GM12878 (cell line): ENCODE results near the gene TBXA2R. TPM values are rescaled to one million over a fixed set of nuclear protein-coding genes. Genes with fewer than 3 reads are reported as not detected.

Experiments
- ATAC-seq: fragments of 200-7000 bp; cut with Tn5 transposase; 3 replicates; pipeline ENCODE4 v1.9.1; 2020; ENCODE audit warnings: mild to moderate bottlenecking, moderate library complexity
- BruUV-seq: library from RNA; stranded (reverse); fragments of 400-500 nt; replicated peaks from 2 replicates; lab custom pipeline; 2021; lab: Mats Ljungman, UMichigan
- CTCF ChIA-PET: fragments of 300-600 bp; sonication (Branson Sonifier 250); formaldehyde crosslinking; extraction: SDS; loops from one replicate; lab custom pipeline; 2021; ENCODE audit warnings: inconsistent platforms; lab: Yijun Ruan, JAX
- POLR2A ChIA-PET: fragments of 350-600 bp; formaldehyde crosslinking; extraction: SDS; loops from one replicate; lab custom pipeline; 2021; ENCODE audit warnings: inconsistent platforms; lab: Charles Lee
- RAD21 ChIA-PET: fragments of 300-600 bp; sonication (Branson Sonifier 250); formaldehyde crosslinking; loops from one replicate; lab custom pipeline; 2023; ENCODE audit warnings: antibody characterized with exemption; ENCODE audit not compliant: unreplicated experiment; lab: Charles Lee
- SMC1A ChIA-PET: fragments of 300-600 bp; sonication (Branson Sonifier 250); formaldehyde crosslinking; loops from one replicate; lab custom pipeline; 2023; ENCODE audit not compliant: unreplicated experiment, uncharacterized antibody; lab: Charles Lee
- DNase-seq: peaks from one replicate; pipeline ENCODE4 v3.0.0-alpha.2; 2011; ENCODE audit warnings: low read depth, low spot score
- FAIRE-seq: peaks from 3 replicates; lab custom pipeline; 2011; peaks lifted over from hg19 to GRCh38; lab: Jason Lieb, UNC
- H2AFZ ChIP-seq: 2 replicates; pipeline ENCODE4 v1.6.0; 2011; ENCODE audit warnings: low read depth, low read length, control low read depth; ENCODE audit not compliant: control insufficient read depth
- H3K27ac ChIP-seq: 2 replicates; pipeline ENCODE4 v1.5.1; 2011; ENCODE audit warnings: control low read depth; ENCODE audit not compliant: control insufficient read depth, insufficient read depth
- H3K27me3 ChIP-seq, 2 experiments: replicated peaks in 1 of 2; 2 replicates each; pipeline versions ENCODE4 v1.6.0 to v1.6.1; 2011; ENCODE audit warnings: low read length in 1 of 2; ENCODE audit not compliant: control insufficient read depth in 2 of 2, insufficient read depth in 2 of 2
- H3K36me3 ChIP-seq, 2 experiments: 2 replicates each; pipeline ENCODE4 v1.5.1; 2011; ENCODE audit warnings: low read length in 1 of 2; ENCODE audit not compliant: control insufficient read depth in 2 of 2, insufficient read depth in 2 of 2
- H3K4me1 ChIP-seq: 2 replicates; pipeline ENCODE4 v1.6.1; 2011; ENCODE audit warnings: mild to moderate bottlenecking, low read length, moderate library complexity, mixed read lengths; ENCODE audit not compliant: control insufficient read depth, insufficient read depth
- H3K4me2 ChIP-seq: 2 replicates; pipeline ENCODE4 v1.6.0; 2011; ENCODE audit warnings: control low read depth; ENCODE audit not compliant: control insufficient read depth, insufficient read depth
- H3K4me3 ChIP-seq: fragments of 200-600 bp; sonication (generic); 2 replicates; pipeline ENCODE4 v1.5.1; 2016
- H3K79me2 ChIP-seq: 2 replicates; pipeline ENCODE4 v1.6.0; 2011; ENCODE audit warnings: low read length; ENCODE audit not compliant: control insufficient read depth, insufficient read depth
- H3K9ac ChIP-seq: 2 replicates; pipeline ENCODE4 v1.8.0; 2011; ENCODE audit warnings: low read length, control low read depth, mixed read lengths; ENCODE audit not compliant: control insufficient read depth, insufficient read depth
- H3K9me3 ChIP-seq: replicated peaks from 3 replicates; pipeline ENCODE4 v1.5.1; 2011; ENCODE audit warnings: mild to moderate bottlenecking, low read length; ENCODE audit not compliant: control insufficient read depth, insufficient read depth
- H4K20me1 ChIP-seq: 2 replicates; pipeline ENCODE4 v1.6.0; 2011; ENCODE audit not compliant: control insufficient read depth, insufficient read depth
- CEBPB ChIP-seq, 2 experiments: fragments of 150-350 bp in 1 of 2; IDR thresholded peaks; 2 replicates each; pipeline ENCODE4 v1.6.1; 2012 to 2014; ENCODE audit warnings: low read depth in 2 of 2, low read length in 2 of 2, borderline replicate concordance in 1 of 2, inconsistent platforms in 1 of 2
- FOS ChIP-seq: IDR thresholded peaks from 3 replicates; pipeline ENCODE4 v1.6.1; 2011; ENCODE audit warnings: borderline replicate concordance; ENCODE audit not compliant: insufficient read length; ENCODE audit errors: extremely low read depth
- IKZF2 ChIP-seq, 2 experiments: fragments of 450-650 bp; IDR thresholded peaks; 2 replicates each; pipeline ENCODE4 v1.6.1; 2017; ENCODE audit warnings: mild to moderate bottlenecking in 2 of 2, moderate library complexity in 2 of 2
- IRF4 ChIP-seq: IDR thresholded peaks from 2 replicates; pipeline ENCODE4 v1.6.1; 2011; ENCODE audit warnings: low read depth, low read length
- LARP7 ChIP-seq: fragments of 450-650 bp; IDR thresholded peaks from 2 replicates; pipeline ENCODE4 v1.6.1; 2017; ENCODE audit warnings: mild to moderate bottlenecking
- MEF2A ChIP-seq: IDR thresholded peaks from 2 replicates; pipeline ENCODE4 v1.6.1; 2011; ENCODE audit warnings: low read depth, mild to moderate bottlenecking, low read length, moderate library complexity; ENCODE audit not compliant: insufficient read depth
- POLR2AphosphoS2 ChIP-seq: IDR thresholded peaks from 2 replicates; pipeline ENCODE4 v1.6.1; 2011; ENCODE audit warnings: low read depth, mild to moderate bottlenecking, low read length, improper control_type of control experiment, moderate library complexity
- POU2F2 ChIP-seq: IDR thresholded peaks from 3 replicates; pipeline ENCODE4 v1.6.1; 2011; ENCODE audit warnings: low read depth, mild to moderate bottlenecking, low read length, borderline replicate concordance
- SUZ12 ChIP-seq: fragments of 200-600 bp; sonication (generic); IDR thresholded peaks from one replicate; pipeline ENCODE4 v1.6.1; 2018; ENCODE audit warnings: antibody characterized with exemption, mild to moderate bottlenecking; ENCODE audit not compliant: unreplicated experiment
- TCF12 ChIP-seq: IDR thresholded peaks from 2 replicates; pipeline ENCODE4 v1.6.1; 2011; ENCODE audit warnings: low read depth, mild to moderate bottlenecking, low read length
- ZNF274 ChIP-seq: IDR thresholded peaks from one replicate; pipeline ENCODE4 v1.8.0; 2011; ENCODE audit not compliant: insufficient read length, insufficient read depth
- ZNF622 ChIP-seq: fragments of 450-650 bp; IDR thresholded peaks from 2 replicates; pipeline ENCODE4 v1.6.1; 2017; ENCODE audit warnings: mild to moderate bottlenecking, inconsistent platforms
- WGBS: methylation state at CpG from one replicate; pipeline ENCODE4 v1.1.6; 2016; ENCODE audit warnings: low lambda C conversion rate; ENCODE audit not compliant: insufficient replicate concordance, insufficient coverage; ENCODE audit errors: missing lambda C conversion rate; 5-methylcytosine and 5-hydroxymethylcytosine counted together
- in situ Hi-C: fragments of 300-500 bp; cut with MboI; formaldehyde crosslinking; loops from 9 replicates; pipeline ENCODE4 v1.14.3; 2018; ENCODE audit warnings: mixed read lengths
- intact Hi-C: fragments of 100-400 bp; cut with micrococcal nuclease; formaldehyde crosslinking; loops from one replicate; pipeline ENCODE4 v1.14.2; 2022; ENCODE audit not compliant: unreplicated experiment
- polyA plus RNA-seq, 11 experiments: library from polyadenylated mRNA; depleted of rRNA in 4 of 11; unstranded in 6 of 11; stranded (reverse) in 5 of 11; fragments of >200 nt; fragmentation: Nextera tagmentation in 4 of 11; fragmentation: Illumina TruSeq in 1 of 11; extraction: Ambion mirVana in 4 of 11; extraction: Trizol in 1 of 11; gene quantifications; 1 replicate in 1 of 11; 2 replicates in 10 of 11; pipeline versions ENCODE4 v1.2.1 to v1.2.3, GENCODE V29; 2011 to 2016; ENCODE audit warnings: inconsistent platforms in 2 of 11, missing spikeins in 2 of 11, low read depth in 1 of 11
- total RNA-seq, 4 experiments: library from RNA; depleted of rRNA in 3 of 4; stranded (reverse); fragments of >200 nt in 3 of 4; fragmentation: Illumina TruSeq in 1 of 4; extraction: Trizol in 1 of 4; gene quantifications; 2 replicates each; pipeline versions ENCODE4 v1.2.1 to v1.2.3, GENCODE V29; 2013 to 2021

TBXA2R gene
- total and polyA plus RNA-seq, 10 of the 15 experiments (the other 5 are each of a cell fraction or from before 2014, with no cell fraction given), result 0.03 TPM; not detected in 8

DNA sequence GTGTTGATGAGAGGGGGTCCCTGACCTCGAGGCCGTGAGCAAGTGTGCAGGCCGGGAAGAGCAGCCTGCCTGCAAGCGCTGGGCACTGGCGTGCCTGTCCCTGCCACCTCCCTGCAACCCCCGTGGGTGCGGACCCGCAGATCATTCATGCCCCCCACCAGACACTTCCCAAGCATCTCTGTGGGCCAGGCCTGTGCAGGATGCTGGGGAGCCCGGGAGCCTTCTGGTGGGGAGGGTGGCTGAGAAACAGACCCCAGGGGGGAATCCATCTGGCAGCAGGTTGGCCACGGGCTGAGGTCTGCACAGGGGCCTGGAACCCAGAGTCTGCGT, 38.4 kb upstream of the TBXA2R start:
- POLR2A ChIA-PET, result no interaction called here
- in situ Hi-C loops (no loop called here), intact Hi-C loops (no loop called here)
- no peak overlapping the region for H3K4me2 ChIP-seq
- no peaks in the 10 kb centered on the region; a peak in 1 of 4 replicates for H3K36me3 ChIP-seq
- no peak for ATAC-seq
- TF ChIP-seq POU2F2 (no peak), IRF4 (no peak), ZNF622 (no peak), SUZ12 (no peak), MEF2A (no peak), LARP7 (no peak), CEBPB (IDR thresholded peaks at IDR 0.05; ENCODE audit: borderline replicate concordance in 1 of 2, low read depth in 2 of 2, low read length in 2 of 2) (no peak), POLR2AphosphoS2 (no peak)
- no TSS peak for BruUV-seq
- no peaks in the 10 kb centered on the region for H4K20me1 ChIP-seq
- no peaks in the 10 kb centered on the region for H3K79me2 ChIP-seq
- H2AFZ ChIP-seq, result no peak overlapping the region
- RAD21 ChIA-PET, result no interaction called here
- no peaks in the 10 kb centered on the region for H3K27me3 ChIP-seq
- SMC1A ChIA-PET, result no interaction called here
- no peak for DNase-seq
- H3K27ac ChIP-seq, result no peak overlapping the region
- H3K9ac ChIP-seq, result no peak overlapping the region
- no peaks in the 10 kb centered on the region for H3K9me3 ChIP-seq
- no peak overlapping the region for H3K4me3 ChIP-seq
- no peak for FAIRE-seq
- H3K4me1 ChIP-seq, result no peaks in the 10 kb centered on the region
- CTCF ChIA-PET, result no interaction called here
- WGBS, result 89% methylated on average over 11 of the region's 11 CpGs

DNA sequence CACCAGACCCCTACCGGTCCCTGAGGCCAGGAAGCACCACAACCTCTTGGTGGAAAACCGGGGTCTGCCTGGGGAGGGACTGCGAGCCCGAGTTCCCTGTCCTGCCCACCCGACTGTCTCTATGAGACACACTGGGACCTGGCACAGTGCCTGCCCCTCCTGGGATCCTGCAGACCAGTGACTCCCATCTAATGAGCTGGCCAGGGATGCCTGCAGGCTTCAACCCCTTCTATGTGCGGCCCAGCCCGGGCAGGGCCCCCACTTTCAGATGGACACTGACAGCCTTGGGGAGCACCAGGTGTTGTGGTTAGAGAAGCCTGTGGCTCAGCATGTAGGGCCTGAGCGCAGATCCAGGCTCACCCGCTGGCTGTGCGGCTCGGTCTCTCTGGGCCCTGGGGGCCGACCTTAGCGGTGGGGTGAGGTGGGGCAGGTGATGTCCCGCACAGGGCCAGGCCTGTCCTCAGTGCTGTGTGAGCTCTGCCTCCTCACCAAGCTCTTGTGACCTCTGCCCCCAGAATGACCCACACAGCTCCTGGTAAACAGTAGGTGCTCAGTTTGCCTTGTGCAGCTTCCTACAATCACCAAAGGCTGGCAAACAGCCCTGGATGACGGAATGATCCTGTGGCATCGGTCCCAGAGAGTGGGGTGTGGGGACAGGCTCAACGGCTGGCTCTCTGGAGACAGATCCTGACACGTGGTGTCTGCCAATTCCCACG, 37.8 kb upstream of the TBXA2R start:
- BruUV-seq, result no TSS peak
- no peak for TF ChIP-seq ZNF274
- TF ChIP-seq IKZF2 (IDR thresholded peaks at IDR 0.05), result no peak
- no peak for TF ChIP-seq TCF12
- TF ChIP-seq FOS, result no peak
- Histone ChIP-seq H3K36me3 (no peaks in the 10 kb centered on the region; a peak in 1 of 4 replicates), H3K79me2 (no peaks in the 10 kb centered on the region), H3K4me1 (no peaks in the 10 kb centered on the region), H2AFZ (no peak overlapping the region), H3K4me3 (no peak overlapping the region), H3K4me2 (no peak overlapping the region), H3K9ac (no peak overlapping the region), H4K20me1 (no peaks in the 10 kb centered on the region), H3K27me3 (no peaks in the 10 kb centered on the region), H3K27ac (no peak overlapping the region), H3K9me3 (no peaks in the 10 kb centered on the region)
- no peak for FAIRE-seq
- DNase-seq, result no peak
- in situ Hi-C loops (no loop called here), intact Hi-C loops (no loop called here)
- WGBS, result 86% methylated on average over 19 of the region's 19 CpGs
- ChIA-PET RAD21 (no interaction called here), SMC1A (no interaction called here), CTCF (no interaction called here), POLR2A (no interaction called here)
- ATAC-seq, result no peak
